Right atrium auricular region (tissue), 2 donors: ENCODE data around the gene LRMDA. TPM values are rescaled to one million over a fixed set of nuclear protein-coding genes. Genes with fewer than 3 reads are reported as not detected.

Experiments used
- DNase-seq: peaks from one replicate; pipeline ENCODE4 v3.0.0-alpha.2; 2019; ENCODE audit warnings: low spot score
- H3K27ac ChIP-seq, 2 donors: fragments of 200-600 bp; sonication (generic); 1 replicate in 1 of 2; 2 replicates in 1 of 2; pipeline ENCODE4 v1.5.1; 2016 to 2019
- H3K27me3 ChIP-seq, 2 donors: fragments of 200-600 bp; sonication (generic); one replicate each; pipeline versions ENCODE4 v1.5.1 to v1.6.0; 2017 to 2019
- H3K36me3 ChIP-seq: fragments of 200-600 bp; sonication (generic); one replicate; pipeline ENCODE4 v1.5.1; 2016
- H3K4me1 ChIP-seq, 2 donors: fragments of 200-600 bp; sonication (generic); one replicate each; pipeline versions ENCODE4 v1.5.1 to v1.6.0; 2017 to 2019
- H3K4me3 ChIP-seq, 2 donors: fragments of 200-600 bp; sonication (generic); 1 replicate in 1 of 2; 2 replicates in 1 of 2; pipeline ENCODE4 v1.5.1; 2017 to 2019; ENCODE audit warnings: mild to moderate bottlenecking in 1 of 2, moderate library complexity in 1 of 2
- H3K9me3 ChIP-seq, 2 donors: fragments of 200-600 bp; sonication (generic); one replicate each; pipeline ENCODE4 v1.5.1; 2019
- CTCF ChIP-seq, 2 donors: fragments of 200-600 bp; sonication (generic); IDR thresholded peaks; one replicate each; pipeline ENCODE4 v1.5.1; 2019; ENCODE audit warnings: antibody characterized with exemption in 2 of 2
- total RNA-seq, 2 donors: library from RNA; depleted of rRNA; stranded (reverse); fragments of >200 nt; gene quantifications; one replicate each; pipeline ENCODE4 v1.1.0, GENCODE V29; 2016

Gene LRMDA
- total RNA-seq, 2 donors from 2014 or later: 6.1 to 19.1 TPM

DNA sequence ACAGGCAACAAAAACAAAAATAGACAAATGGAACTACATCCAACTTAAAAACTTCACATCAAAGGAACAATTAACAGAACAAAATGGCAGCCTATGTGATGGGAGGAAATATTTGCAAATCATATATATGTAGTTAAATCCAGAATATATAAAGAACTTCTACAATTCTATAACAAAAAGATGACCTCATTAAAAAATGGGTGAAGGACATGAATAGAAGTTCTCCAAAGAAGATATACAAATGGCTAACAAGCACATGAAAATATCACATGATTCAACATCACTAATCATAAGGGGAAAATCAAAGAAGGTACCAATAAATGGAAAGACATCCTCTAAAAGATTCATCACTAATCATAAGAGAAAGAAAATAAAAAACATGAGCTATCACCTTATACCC is 416.1 kb downstream of the LRMDA start:
- H3K4me1 ChIP-seq: no peaks in the 10 kb centered on the region
- no peaks in the 10 kb centered on the region for H3K27me3 ChIP-seq
- no peak overlapping the region for H3K4me3 ChIP-seq
- no peak for DNase-seq
- no peak for TF ChIP-seq CTCF (IDR thresholded peaks at IDR 0.05)
- H3K27ac ChIP-seq: no peak overlapping the region
- no peaks in the 10 kb centered on the region for H3K36me3 ChIP-seq
- no peaks in the 10 kb centered on the region for H3K9me3 ChIP-seq

- DNase-seq: no peak
These were observed 420.3 kb downstream of the LRMDA start for GRCh38 chr10:75851580-75852345.

GRCh38 chr10:75852851-75853484 is 421.5 kb downstream of the LRMDA start:
- no peaks in the 10 kb centered on the region for H3K4me1 ChIP-seq
- no peaks in the 10 kb centered on the region for H3K27me3 ChIP-seq
- no peak overlapping the region for H3K27ac ChIP-seq
- peak in 1 of 2 donors; percentile 31 for TF ChIP-seq CTCF (IDR thresholded peaks at IDR 0.05)
- H3K4me3 ChIP-seq: no peak overlapping the region
- no peak for DNase-seq
- no peaks in the 10 kb centered on the region for H3K9me3 ChIP-seq
- H3K36me3 ChIP-seq: no peaks in the 10 kb centered on the region

More at GRCh38 chr10:75851580-75852345, 420.3 kb downstream of the LRMDA start:
- Histone ChIP-seq H3K4me1 (no peaks in the 10 kb centered on the region), H3K4me3 (no peak overlapping the region), H3K27ac (no peak overlapping the region), H3K27me3 (no peaks in the 10 kb centered on the region), H3K36me3 (no peaks in the 10 kb centered on the region), H3K9me3 (no peaks in the 10 kb centered on the region)
- TF ChIP-seq CTCF (IDR thresholded peaks at IDR 0.05): no peak

GRCh38 chr10:75857269-75857846 is 425.9 kb downstream of the LRMDA start:
- no peak for DNase-seq
- no peak overlapping the region for H3K27ac ChIP-seq
- H3K27me3 ChIP-seq: no peaks in the 10 kb centered on the region
- H3K36me3 ChIP-seq: no peaks in the 10 kb centered on the region
- H3K4me3 ChIP-seq: no peak overlapping the region
- no peaks in the 10 kb centered on the region for H3K4me1 ChIP-seq
- H3K9me3 ChIP-seq: no peaks in the 10 kb centered on the region
- no peak for TF ChIP-seq CTCF (IDR thresholded peaks at IDR 0.05)

- H3K27ac ChIP-seq: no peak overlapping the region
- H3K36me3 ChIP-seq: no peaks in the 10 kb centered on the region
- H3K27me3 ChIP-seq: no peaks in the 10 kb centered on the region
- H3K4me1 ChIP-seq: no peaks in the 10 kb centered on the region
- no peak for TF ChIP-seq CTCF (IDR thresholded peaks at IDR 0.05)
- DNase-seq: no peak
- no peaks in the 10 kb centered on the region for H3K9me3 ChIP-seq
- H3K4me3 ChIP-seq: no peak overlapping the region
These were observed 426.5 kb downstream of the LRMDA start for GRCh38 chr10:75857896-75858295.
